ENCODE measurements around the gene ADAMTS9. TPM values are rescaled to one million over a fixed set of nuclear protein-coding genes. Genes with fewer than 3 reads are reported as not detected.

Gene ADAMTS9
- total and polyA plus RNA-seq, 8 donors = 5.5 to 107 (median 30.5) TPM

DNA sequence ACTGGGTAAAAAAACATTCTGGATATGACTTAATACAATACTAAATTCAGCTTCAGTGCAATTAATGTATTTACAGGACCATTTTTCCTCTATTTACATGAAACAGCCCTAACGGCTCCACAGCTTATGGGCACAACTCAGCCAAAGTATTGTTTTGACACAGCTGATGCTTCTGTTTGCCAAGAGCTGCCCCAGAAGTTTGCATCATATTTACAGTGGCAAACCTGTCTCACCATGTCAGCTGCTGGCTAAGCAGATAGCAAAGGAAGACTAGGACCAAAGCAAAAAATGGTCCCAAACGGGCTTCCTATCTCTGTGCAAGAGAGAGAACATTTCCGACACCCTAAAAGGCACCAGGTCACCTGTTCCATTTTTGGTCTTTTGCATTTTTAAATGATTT lies 94.5 kb downstream of the ADAMTS9 start:
- no peak for DNase-seq
- WGBS, 5 donors = 82 to 88% (median 86%) methylated on average over 3 of the region's 3 CpGs
- H3K9me3 ChIP-seq = no peaks in the 10 kb centered on the region
- H3K27me3 ChIP-seq = no peaks in the 10 kb centered on the region
- TF ChIP-seq POLR2AphosphoS5 (IDR thresholded peaks at IDR 0.05) (no peak), EP300 (IDR thresholded peaks at IDR 0.05) (no peak), POLR2A (IDR thresholded peaks at IDR 0.05) (no peak), CTCF (IDR thresholded peaks at IDR 0.05) (no peak)
- intact Hi-C loops (cut with DNase I; ENCODE audit: low total_unique reads) = no loop called here
- no peak overlapping the region for H3K4me3 ChIP-seq
- peaks cover 0 to 7% (median 0%) of the 10 kb centered on the region in 4 donors for H3K4me1 ChIP-seq
- no peak overlapping the region for H3K27ac ChIP-seq
- H3K36me3 ChIP-seq = peaks cover 0 to 5% (median 3%) of the 10 kb centered on the region in 4 donors

- 85 to 93% (median 89%) methylated on average over 1 of the region's 1 CpG for WGBS, 5 donors
- intact Hi-C loops (cut with DNase I; ENCODE audit: low total_unique reads) = no loop called here
- no peak for DNase-seq
Observed at GRCh38 chr3:64591615-64592014, 96.2 kb downstream of the ADAMTS9 start.

DNA sequence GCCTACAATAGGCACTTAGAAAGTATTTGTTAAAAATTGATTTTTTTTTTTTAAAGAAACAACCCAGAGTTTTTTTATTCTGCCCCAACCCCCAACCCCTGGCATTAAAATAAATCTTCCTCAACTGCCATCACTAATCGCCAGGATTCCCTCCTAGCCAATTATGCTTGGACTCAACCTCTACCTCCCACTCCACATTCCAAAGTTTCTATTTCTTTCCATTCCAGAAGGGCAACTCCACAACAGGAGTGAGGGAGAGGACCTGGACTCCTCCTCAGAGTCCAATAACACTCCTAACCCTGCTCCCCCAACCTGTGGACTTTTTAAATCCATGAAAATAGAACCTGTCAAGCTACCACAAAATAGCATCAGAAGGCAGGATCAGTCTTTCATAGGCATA lies 99.4 kb downstream of the ADAMTS9 start:
- WGBS, 5 donors = 82 to 96% (median 93%) methylated on average over 1 of the region's 1 CpG
- intact Hi-C loops (cut with DNase I; ENCODE audit: low total_unique reads) = no loop called here
- TF ChIP-seq CTCF (IDR thresholded peaks at IDR 0.05) = no peak
- no peak for TF ChIP-seq EP300 (IDR thresholded peaks at IDR 0.05)
- no peak for TF ChIP-seq POLR2AphosphoS5 (IDR thresholded peaks at IDR 0.05)
- TF ChIP-seq POLR2A (IDR thresholded peaks at IDR 0.05) = no peak
- H3K4me1 ChIP-seq = no peaks in the 10 kb centered on the region
- peaks cover 0 to 5% (median 1%) of the 10 kb centered on the region in 4 donors for H3K36me3 ChIP-seq
- no peak overlapping the region for H3K27ac ChIP-seq
- no peaks in the 10 kb centered on the region for H3K27me3 ChIP-seq
- no peak overlapping the region for H3K4me3 ChIP-seq
- H3K9me3 ChIP-seq = no peaks in the 10 kb centered on the region
- DNase-seq = no peak

More at GRCh38 chr3:64591615-64592014, 96.2 kb downstream of the ADAMTS9 start:
- H3K4me3 ChIP-seq = no peak overlapping the region
- TF ChIP-seq POLR2A (IDR thresholded peaks at IDR 0.05) = no peak
- no peak for TF ChIP-seq POLR2AphosphoS5 (IDR thresholded peaks at IDR 0.05)
- TF ChIP-seq CTCF (IDR thresholded peaks at IDR 0.05) = no peak
- TF ChIP-seq EP300 (IDR thresholded peaks at IDR 0.05) = no peak
- peaks cover 0 to 5% (median 3%) of the 10 kb centered on the region in 4 donors for H3K36me3 ChIP-seq
- H3K9me3 ChIP-seq = no peaks in the 10 kb centered on the region
- no peak overlapping the region for H3K27ac ChIP-seq
- peaks cover 0 to 7% (median 0%) of the 10 kb centered on the region in 4 donors for H3K4me1 ChIP-seq
- H3K27me3 ChIP-seq = no peaks in the 10 kb centered on the region

DNA sequence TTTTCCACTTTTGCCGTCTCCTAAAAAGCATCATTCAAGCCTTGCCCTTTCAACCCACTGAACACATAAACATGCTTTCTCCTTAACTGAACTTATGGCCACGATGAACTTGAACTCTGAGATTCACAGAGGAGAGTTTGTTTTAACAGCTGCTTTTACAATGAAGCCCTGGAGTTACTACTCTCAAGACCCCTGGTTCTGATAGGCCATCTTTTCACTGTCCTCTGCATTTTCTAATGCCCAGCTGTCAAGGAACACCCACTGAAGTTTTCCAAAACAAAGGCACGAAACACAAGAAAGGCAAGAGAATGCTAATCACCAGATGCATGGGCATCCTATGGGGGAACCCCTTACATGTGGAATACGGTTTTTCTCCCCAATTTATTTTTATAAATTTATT lies 100.8 kb downstream of the ADAMTS9 start:
- intact Hi-C loops (cut with DNase I; ENCODE audit: low total_unique reads) = no loop called here

More for the DNA sequence above, 100.8 kb downstream of the ADAMTS9 start:
- 60 to 71% (median 67%) methylated on average over 4 of the region's 4 CpGs for WGBS, 5 donors
- Histone ChIP-seq H3K27me3 (no peaks in the 10 kb centered on the region), H3K36me3 (no peaks in the 10 kb centered on the region), H3K9me3 (no peaks in the 10 kb centered on the region), H3K4me1 (no peaks in the 10 kb centered on the region), H3K27ac (no peak overlapping the region), H3K4me3 (no peak overlapping the region)
- TF ChIP-seq POLR2A (IDR thresholded peaks at IDR 0.05) (no peak), POLR2AphosphoS5 (IDR thresholded peaks at IDR 0.05) (no peak), EP300 (IDR thresholded peaks at IDR 0.05) (no peak), CTCF (IDR thresholded peaks at IDR 0.05) (no peak)
- no peak for DNase-seq
